HL-60/S4 treated with phorbol 12-myristate 13-acetate at 8.2 ng/mL for 4 days and 3 days (cell line): ENCODE results near the gene RND3.

Experiments used
- in situ Hi-C: fragments of 300-500 bp; cut with MboI; formaldehyde crosslinking; loops from 2 replicates; pipeline ENCODE4 v1.15.0; 2022; ENCODE audit warnings: low sequenced_read_pairs

Gene RND3, protein sequence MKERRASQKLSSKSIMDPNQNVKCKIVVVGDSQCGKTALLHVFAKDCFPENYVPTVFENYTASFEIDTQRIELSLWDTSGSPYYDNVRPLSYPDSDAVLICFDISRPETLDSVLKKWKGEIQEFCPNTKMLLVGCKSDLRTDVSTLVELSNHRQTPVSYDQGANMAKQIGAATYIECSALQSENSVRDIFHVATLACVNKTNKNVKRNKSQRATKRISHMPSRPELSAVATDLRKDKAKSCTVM

DNA sequence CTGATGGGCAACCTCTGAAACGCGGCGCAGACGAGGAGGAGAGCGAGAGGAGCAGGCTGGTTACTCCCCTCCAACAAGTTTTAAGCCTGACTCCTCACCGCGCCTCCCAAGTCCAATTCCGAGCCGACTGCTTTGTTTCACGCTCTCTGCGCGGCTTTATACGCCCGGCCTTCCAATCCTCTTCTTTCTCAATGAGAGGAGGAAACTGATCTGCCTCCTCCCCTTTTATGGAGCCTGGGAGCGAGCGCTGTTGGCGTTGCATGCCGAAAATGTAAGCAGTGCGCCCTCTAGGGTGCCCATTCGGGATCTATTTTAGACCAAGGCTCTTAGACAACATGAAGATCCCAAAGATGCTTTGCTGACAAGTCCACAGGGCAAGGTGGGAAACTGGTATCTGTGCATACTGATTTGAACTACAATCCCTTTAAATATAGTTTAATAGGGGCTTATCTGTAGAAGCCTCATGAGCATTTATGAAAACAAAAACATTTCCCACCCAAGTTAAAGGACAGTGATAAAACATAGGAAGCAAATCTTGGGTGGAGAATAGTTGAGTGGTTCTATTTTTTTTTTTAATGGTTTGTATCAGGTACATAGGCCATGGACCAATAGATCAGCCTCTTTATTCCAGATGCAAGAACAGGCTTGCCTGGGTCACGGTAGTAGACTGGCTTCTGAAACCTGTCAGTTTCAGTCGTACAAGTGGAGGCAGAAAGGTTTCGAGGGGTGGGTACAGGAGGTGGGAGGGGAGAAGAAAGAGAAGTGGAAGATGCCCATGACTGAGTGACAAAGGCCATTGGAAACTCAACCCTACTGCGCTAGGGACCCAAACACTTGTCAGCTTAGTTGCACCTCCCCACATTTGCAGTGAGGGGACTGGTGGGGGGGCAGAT is at the start of gene RND3:
TSS of gene RND3 (minus strand) at position 131 of the 893 bp plus-strand sequence. CDS start 250 bp downstream, outside the sequence.
- in situ Hi-C loops = no loop called here

DNA sequence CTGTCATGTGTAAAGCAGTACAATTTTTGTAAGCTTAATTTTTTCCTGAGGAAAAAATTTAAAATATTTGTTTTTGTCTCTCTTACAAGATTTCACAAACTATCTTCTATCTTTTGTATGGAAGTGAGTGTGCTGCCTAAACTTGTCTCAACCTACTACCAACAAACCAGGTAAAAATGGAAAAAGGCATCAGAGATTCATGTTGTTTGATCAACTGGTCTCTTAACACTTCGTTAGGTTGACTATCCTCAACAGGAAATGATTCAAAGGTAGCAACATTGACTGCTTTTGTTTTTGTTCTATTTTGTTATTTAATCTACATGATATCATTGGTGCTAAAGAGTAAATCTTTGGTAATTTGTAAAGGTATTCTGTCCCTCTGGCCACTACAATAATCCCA is 47.7 kb upstream of the RND3 start:
- in situ Hi-C loops = no loop called here

DNA sequence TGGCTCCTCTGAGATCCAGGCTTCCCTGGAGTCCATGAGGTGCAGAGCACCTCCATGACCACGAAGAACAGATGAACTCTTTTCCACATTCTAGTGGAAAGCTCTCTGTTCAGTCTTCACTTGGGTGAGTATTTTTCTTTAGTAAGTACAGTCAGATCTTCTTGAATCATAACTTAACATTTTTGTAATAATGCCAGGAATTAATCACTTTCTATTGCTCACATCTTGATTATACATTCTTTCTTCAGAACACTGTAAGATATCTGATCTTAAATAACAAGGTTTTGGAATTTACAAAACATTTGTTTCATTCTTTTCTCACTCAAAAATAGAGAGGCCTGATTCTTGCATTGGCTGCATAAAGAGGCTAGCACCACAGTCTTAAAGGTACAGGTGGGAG is 45.4 kb upstream of the RND3 start:
- in situ Hi-C loops = no loop called here

DNA sequence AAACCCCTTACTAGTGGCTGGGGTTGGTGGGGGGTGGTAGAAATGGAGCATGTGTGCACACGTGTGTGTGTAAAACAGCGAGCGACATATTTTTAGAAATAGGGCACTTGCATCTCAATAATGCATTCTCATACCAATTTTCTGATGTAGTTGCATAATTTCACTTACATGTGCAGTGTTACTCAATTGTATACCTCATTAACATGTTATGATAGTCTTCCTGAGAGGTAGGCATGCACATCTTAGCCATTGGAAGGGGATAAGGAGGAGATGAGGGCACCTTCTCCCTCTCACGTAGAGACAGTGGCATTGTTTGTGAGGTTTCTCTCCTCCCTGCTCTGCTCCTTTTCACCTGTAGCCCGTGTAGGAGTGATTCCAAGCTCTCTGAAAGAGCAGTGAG is 44.6 kb upstream of the RND3 start:
- in situ Hi-C loops = no loop called here

DNA sequence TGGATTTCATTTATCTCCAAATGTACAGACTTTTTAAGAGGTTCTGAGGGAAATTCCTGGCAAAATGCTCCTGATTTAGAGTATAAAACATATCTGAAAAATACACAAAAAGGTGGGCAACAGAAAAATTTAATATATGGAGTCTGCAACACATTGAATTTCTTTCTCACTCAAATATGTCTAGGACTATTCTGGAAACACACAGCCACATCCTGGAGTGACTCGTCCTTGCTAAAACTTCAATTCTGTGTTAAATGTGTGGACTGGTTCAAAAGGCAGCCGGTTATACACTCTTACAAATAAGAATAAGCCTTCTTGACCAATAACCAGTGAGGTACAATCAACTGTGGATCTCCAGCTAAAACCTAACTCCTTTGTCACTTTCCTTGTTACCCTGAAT is 44.1 kb upstream of the RND3 start:
- in situ Hi-C loops = no loop called here

DNA sequence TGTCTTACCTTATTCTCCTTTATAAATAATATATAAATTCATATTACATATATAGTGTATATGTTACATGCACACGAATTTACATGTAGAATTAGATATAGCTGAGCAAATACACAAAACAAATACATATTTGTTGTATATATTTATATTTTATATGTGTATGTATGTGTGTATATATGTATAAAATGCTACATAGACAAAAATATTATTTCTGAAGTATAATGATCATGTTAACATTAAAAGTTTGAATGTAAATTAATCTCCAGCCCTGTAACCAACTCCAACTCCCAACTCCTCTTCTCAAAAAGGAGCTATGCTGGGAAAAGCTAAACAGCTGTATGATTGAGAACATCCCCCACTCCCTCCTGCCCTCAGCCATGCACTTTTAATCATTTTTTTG is 42.7 kb upstream of the RND3 start:
- in situ Hi-C loops = no loop called here

DNA sequence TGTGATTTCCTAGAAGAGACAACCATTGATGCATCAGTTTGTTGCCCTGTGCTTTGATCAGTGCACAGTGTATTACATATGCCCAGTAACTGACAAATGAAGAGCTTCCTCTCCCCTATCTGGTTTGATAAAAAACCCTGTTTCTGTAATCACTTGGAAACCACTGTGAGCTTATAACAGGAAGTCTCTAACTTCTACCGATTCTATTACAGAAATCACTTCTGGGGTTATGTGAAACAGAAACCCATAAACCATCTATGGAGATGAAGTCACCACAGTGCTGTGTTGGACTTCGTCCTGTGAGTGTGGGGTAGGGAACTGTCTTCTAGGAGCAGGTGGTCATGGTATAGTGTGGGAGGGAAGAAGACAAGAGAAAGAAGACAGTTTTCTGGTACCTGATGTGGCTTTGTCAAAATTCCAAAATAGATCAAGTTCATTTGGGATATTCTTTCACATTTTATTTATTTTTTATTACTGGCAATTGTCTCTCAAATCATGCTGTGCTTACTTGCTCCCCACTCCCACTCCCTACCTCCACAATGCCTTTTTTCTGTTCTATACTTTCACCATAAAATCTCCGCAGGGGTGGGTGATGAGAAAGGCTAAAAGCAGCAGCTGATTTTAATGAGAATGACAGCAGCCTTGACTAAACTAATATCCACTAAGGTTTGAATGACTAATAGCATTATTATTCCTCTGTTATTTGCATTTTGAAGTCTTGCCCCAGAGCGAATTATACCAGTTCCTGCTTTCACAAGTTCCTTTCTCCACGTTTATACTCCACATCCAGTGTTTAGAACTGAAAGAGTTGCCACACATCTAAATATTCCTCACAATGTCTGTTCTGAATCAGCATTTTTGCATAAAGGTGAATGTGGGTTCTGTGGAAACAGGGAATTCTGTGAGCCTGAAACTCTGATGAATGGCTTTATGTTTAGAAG is 41.7 kb upstream of the RND3 start:
- in situ Hi-C loops = no loop called here

DNA sequence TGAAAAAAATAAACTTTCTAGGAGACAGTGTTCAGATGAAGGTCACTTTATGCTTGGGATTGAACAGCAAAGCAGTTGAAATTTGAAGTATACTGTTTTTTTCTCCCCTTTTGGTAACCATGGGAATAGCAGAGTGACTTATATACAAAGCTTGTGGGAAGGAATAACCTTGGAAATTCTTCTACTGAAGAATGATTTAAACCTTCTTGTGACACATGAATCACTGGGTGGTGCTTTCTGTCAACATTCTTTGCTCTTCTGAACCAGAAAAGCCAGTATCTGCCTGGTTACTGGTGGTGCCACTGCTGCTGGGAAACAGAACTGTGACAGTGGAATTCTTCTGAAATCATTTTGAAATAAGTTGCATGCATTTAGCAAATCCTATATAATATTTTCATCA is 39.4 kb upstream of the RND3 start:
- in situ Hi-C loops = no loop called here

DNA sequence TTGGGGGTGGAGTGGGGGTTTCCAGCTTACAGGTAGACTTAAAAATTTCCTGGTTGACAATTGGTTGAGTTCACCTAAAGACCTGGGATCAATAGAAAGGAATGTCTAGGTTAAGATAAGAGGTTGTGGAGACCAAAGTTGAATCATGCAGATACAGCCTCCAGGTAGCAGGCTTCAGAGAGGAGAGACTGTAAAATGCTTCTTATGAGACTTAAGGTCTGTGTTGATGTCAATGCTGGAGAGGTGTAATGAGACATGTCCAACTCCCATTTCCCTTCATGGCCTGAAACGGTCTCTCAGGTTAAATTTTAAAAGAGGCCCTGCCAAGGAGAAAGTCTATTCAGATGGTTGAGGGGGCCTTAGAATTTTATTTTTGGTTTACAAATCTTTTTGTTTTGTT is 38.5 kb upstream of the RND3 start:
- in situ Hi-C loops = no loop called here

DNA sequence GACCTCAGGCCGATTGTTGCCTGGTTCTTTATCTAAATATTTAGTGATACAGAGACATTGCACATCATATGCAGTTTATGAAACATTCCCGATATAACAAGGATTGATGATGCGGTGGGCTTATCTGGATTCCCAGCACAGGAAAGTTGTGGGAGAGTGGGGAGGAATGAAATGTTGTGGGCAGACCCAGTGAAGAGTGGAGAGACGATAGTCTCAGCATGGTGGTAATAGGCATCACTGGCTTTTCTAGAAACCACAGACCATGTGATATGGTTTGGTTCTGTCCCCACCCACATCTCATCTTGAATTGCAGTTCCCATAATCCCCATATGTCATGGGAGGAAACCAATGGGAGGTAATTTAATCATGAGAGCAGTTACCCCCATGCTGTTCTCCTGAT is 34.8 kb upstream of the RND3 start:
- in situ Hi-C loops = no loop called here

DNA sequence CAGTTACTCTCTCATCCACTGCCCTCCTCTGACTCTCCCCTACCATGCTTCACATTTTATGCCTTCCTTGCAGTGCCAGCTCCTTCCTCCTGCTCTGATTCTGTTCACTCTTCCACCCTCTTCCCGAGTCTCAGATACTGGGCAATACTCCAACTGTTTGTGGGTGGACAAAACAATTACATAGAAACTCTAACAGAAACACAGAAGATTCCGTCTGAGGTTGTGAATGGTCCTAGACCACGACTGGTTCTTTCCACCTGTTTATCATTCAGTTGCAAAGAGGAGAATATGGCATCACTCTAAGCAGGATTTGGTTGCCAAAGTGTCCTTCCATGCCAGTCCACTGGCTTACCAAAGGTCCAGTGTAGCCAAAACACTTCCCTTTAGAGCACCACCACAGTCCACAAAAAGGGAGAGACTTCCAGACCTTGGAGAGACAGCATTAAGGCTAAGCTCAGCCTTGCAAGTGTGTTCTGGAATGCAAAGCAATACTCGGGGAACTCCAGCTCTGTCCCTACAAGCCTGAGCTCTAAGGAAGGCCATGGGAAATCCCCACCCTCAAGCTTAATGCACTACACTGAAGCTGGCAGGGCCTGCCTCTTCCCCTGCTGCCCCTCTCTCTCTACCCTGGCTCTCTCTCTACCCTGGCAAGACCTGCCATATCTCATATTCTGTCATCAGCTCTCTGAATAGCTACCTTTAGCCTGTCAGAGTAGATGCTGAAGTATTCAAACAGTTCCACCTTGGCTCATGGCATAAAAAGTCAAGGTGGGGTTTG is 33.6 kb upstream of the RND3 start:
- in situ Hi-C loops = no loop called here

DNA sequence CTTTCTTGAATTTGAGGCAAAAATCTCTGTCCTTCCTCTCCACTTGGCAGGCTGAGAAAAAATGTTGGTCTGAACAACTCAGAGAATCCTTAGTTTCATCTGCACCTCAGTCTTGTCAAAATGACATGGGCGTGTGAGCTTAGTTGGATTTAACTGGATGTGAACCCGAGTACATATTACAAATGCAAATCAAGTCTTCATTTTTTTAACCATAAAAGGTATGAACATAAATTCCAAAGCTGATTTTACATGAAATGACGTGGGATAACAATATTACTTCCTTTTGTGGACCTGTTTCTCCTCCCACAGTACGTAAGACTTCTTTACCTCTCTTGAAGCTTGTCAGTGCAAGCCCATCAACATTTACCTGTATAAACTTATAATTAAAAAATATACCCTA is 32.6 kb upstream of the RND3 start:
- in situ Hi-C loops = no loop called here

DNA sequence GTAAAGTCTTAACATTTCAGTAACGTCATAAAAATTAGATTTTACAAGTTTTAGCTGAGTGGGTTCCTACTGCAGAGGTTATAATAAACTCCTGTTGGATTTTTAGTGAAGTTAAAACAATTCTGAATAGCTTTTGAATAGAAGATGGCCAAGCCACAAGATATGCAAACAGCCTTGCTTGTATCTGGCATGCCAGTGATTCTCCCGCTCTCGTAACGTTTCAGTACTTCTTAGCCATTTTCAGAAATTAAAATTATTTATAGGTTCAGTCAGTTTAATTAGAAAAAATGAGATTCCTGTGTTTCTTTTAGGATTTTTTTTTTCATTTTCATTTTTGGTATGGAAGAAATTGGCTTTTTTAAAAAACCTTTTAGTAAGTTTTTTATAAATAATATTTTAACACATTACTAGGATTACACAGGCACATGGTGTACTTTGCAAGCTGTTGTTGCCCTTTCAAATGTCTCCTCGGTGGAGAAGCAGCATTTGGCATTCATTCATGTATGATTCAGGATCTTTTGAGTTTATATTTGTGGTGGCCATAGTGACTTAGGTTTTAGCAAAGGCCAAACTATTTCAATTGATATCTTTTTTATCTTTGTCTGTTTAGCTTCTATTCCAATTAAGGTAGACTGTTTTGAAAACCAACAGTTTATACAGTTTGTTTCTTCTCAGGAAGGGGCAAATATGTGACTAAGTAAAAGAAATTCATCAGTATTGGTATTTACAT is 30.6 kb upstream of the RND3 start:
- in situ Hi-C loops = no loop called here

DNA sequence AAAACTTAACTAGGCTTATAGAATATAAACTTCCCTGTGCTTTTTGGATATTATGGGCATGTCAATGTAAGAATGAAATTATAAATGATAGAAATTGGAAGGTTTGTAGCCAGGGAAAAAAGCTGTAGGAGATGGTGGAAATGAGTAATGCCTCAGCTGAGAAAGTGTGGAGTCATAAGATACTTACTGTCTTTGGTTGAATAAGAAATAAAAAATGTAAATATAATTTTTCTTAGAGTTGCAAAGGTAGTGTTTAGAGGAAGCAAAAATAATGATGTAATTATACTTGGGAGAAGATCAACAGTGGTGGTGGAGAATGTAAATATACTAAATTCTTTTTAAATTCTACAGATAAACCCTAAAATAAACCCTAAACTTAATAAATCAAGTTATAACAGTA is 26.2 kb upstream of the RND3 start:
- in situ Hi-C loops = no loop called here

DNA sequence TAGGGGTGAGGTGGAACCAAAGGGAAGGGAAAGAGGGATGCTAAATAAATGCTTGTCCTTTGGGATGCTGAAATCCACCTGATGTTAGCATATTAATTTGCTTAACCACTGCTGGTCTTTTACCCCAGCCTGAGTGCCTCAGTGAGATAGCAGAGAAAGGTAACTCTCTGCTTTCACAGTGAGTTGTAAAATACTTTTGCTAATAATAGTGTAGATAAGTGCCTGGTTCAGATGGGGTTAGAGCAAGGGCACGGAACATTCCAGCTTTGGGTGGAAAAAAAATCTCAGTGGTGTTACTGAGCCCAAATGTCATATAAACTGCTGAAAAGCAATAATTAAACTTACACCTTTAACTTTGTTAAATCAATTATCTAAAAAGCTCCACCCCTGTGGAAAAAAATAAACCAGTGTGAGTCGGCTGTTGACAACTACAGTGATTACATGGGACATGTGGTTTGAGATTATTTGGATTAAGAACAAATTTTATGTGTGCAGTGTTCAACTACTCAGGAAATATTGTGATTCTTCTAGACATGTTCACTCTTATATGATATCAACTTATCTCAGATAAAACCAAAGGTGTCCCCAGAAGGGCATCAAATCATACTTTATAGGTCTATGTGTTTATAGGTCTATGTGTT is 21.1 kb upstream of the RND3 start:
- in situ Hi-C loops = no loop called here

DNA sequence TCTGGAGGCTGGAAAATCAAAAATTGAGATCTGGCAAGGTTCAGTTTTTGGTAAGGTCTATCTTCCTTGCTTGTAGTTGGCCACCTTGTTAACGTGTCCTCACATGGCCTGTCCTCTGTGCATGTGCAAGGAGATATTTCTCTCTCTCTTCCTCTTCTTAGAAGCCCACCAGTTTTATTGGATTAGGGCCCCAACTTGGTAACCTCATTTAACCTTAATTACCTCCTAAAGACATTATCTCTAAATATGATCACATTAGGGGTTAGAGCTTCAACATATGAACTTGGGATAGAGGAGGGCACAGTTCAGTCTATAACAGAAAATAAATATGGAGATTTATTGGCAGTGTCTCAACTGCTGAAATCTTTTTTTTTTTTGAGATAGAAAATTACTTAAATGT is 19.6 kb upstream of the RND3 start:
- in situ Hi-C loops = no loop called here

DNA sequence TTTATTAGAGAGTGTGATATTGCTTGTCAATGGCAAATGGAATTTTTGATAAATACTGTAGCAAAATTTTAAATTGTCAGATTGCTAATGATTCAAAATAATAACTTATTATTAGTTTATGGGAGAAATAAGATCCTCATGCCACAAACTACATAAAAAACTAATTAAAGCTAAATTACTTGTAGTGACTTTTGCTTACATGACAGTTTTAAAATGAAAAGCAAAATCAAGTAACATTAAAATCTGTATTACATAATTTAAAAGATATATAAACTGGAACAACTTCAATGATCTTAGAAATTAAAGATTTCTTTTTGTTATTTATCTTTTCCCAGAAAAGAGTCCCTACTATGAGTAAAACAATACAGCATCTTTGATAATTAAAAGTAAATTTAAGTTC is 17.7 kb upstream of the RND3 start:
- in situ Hi-C loops = no loop called here

DNA sequence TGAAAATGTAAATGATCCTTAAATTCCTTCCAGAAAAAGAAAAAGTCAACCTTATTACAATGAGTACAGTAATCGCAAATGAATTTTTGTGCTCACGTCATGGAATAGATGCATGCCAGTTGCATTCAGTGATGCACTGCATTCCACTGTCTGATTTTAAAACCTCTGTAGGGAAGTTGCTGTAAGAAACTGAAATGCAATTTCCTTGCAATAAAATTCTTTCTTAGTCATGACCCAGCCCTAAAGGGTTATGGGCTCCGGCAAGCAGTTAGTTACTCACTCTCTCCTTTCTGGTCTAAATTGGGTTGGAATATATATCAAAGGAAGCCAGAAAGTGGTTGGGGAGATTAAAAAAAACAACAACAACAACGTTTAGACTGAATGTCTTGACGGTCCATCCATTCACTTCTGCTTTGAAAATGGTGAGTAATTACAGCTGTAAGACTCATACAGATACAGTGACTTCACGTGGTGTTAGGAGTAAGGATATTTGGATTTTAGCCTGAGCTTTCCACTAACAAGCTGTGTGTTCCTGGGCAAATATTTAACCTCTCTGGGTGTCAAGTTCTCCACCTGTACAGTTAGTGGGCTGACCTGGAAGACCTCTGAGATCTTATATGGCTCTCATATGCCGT is 8.6 kb upstream of the RND3 start:
- in situ Hi-C loops = no loop called here

DNA sequence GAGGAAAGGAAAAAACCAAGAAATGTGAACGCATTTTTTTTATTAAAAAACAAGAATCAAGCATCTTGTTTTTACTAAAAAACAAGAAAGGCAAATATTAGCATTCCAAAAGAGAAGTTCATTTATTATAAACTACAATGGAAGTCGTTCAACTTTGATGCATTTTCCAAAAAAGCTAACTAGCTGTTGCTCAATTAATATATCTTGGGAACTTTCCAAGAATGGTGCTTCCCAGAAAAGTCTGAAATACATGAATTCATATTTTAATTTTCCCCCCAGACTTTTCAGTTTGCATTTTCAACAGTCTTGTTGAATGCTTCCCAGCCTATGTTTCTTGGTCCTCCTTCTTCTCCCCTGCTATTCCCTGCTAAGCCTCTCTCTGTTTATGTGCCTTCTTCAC is 7.5 kb upstream of the RND3 start:
- in situ Hi-C loops = no loop called here
